Hematopoietic multipotent progenitor cell treated with erythropoietin and hydrocortisone succinate and interleukin-3 and kit ligand, for 15 days (in vitro differentiated cells): ENCODE measurements around the gene VPS13C.

Source experiments
- DNase-seq: peaks from one replicate; pipeline ENCODE4 v3.0.0-alpha.2; 2015; ENCODE audit warnings: low spot score

Gene VPS13C

DNA sequence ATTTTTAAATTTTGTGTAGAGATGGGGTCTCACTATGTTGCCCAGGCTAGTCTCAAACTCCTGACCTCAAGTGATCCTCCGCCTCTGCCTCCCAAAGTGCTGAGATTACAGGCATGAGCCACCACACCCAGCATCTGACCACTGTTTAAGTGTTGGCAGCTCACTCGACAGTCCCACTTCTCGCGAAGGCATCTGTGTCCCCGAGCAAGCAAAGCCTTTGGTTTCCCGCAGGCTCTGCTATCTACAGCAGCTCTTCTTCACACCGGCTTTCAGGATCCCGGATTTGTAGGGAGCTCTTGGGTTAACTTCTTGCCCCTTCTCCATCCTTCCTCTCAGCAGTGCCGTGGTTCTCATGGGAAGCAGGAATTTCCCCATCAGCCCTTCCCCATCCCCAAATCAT lies 240.9 kb downstream of the VPS13C start:
- DNase-seq, result no peak

DNA sequence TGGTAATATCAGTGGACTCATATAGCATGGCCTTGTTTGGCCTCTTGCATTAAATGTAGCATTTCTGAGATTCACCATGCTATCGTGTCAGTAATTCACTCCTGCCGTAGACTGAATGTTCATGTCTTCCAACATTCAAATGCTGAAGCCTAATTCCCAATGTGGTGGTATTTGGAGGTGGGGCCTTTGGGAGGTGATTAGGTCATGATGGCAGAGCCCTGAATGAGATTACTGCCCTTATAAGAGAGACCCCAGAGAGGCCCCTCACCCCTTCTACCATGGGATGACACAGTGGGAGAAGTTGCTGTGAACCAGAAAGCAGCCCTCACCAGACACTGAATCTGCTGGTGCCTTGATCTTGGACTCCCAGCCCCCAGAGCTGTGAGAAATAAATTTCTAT lies 241.4 kb downstream of the VPS13C start:
- no peak for DNase-seq

DNA sequence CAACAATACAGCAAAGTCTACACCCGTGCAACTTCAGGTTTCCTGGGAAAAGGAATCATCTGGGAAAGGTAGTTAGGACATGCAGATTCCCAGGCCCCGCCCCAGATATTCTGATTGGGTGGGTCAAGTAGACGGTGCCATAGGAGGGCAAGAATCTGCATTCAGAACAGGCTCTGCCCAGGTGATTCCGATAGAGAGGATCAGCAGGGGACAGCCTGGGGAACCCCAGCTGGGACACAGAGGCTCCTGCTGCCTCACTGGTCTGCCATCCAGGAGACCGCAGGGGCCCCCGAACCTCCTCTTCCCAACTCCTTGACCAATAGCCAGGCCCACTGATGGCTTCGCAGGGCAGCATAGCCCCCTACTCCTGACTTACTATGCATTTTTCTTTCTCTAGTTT lies 243.4 kb downstream of the VPS13C start:
- DNase-seq, result no peak

DNA sequence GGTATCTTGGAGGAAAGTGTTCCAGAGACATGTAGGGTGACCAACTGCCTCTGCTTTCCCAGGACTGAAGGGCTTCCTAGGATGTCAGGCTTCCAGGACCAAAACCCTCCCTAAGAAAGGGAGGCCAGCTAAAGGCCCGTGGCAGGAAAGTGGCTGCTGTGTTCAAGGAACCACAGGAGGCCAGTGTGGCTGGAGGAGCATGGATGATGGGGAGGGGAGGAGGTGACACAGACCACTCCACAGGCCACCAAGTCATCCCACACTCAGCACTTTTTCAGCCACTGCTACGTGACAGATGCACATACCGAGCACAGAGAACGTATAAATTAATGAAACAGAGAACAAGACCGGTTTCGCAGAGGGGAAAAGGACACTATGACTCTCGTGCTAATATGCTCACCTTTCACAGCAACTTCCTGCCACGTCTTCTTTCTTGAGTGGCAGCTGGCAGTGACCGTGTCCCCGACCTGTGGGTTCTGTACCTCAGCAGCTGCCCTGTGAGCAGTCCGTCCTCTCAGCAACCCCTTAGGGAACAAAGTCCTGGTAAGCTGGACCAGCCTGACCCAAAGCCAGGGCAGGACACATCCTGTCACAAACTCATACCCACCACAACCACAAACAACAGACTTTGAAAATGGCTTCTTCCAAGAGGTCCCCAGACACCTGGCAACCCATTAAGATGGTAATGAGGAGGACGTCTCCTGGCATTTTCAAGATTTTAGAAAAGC lies 244.7 kb downstream of the VPS13C start:
- DNase-seq, result no peak

DNA sequence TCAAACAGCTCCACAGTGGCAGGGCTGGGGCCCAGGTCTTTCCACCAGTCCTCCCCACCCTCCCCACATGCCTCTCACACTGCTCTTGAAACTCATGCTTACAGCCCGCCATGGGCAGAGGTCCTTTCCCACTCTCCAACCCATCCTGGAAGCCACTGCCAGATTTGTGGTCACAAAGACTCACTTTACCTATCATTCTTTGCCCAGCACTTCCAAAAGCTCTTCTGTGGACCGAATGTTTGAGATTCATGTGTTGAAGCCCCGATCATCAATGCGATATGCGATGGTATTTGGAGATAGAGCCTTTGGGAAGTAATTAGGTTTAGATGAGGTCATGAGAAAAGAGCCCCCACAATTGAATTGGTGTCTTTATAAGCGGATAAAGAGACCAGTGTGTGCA lies 247.8 kb downstream of the VPS13C start:
- no peak for DNase-seq

DNA sequence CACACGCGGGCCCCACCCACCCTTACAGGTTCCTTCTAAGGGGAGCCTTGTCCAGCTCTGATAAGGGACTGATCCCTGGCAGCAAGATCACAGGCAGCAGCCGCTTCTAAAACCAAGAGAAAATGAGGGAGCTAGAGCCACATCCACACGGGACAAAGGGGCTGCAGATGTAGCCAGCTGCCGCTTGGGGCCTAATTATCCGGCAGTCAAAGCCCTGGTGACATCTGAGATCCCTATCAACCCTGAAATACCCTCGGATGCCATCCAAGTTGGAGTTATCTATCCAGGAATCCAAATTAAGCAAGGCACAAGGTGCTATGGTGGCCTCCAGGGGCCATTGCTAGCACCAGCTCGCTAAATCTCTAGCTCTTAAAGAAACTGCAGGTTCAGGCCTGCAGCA lies 248.3 kb downstream of the VPS13C start:
- no peak for DNase-seq

DNA sequence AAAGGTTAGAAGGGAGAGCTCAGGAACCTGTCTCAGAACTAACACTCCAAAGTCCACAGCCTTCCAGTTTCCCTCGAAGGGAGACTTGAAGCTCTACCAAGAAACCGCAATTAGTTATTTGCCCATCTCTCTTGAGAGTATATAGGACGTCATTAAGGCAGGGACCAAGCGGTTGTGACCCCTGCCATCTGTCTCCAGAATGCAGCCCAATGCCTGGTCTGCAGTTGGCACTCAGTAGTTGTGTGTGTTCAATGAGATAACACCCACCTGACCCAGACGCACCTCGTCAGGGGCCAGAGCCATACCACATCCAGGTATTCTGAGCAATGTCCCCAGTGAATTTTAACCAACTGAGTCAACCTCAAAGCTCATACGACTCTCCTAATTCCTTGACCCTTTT lies 251.0 kb downstream of the VPS13C start:
- DNase-seq, result no peak

DNA sequence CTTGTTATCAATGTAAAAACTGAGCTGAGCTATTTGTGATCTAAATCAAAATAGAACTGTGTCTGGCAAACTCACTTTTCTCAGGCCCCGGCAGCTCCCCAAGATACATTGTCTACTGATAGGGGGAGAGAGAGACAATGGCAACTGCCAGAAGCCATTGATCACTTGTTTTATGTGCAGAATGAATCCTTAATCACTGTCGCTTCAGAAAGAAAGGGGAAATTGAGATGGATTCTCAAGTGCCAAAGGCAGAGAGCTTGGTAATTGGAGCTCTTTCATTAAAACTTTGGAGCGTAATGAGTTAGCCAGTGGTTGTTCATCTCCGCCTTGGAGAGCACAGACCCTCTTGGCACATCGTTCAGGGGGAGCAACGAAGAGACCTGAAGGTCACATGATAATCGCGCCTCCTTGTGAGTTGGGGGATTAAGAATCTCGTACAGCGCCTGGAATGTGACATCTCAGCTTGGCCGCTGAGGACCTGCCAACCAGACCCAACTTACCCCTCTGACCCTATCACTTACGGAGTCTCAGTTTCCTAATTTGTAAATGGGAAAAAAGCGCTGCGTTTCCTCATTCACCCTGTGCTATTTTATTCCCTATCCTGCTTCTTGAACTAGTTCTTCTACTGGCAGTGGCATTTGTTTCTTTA lies 252.8 kb downstream of the VPS13C start:
- DNase-seq, result no peak
